NCI-H774 (cell line): ENCODE data around the gene LMO2.

Source experiments
- DNase-seq: peaks from one replicate; lab custom pipeline; 2025; lab: John Stamatoyannopoulos, UW

The LMO2 gene

GRCh38 chr11:33887886-33888285, 4.0 kb downstream of the LMO2 start:
- no peak for DNase-seq

GRCh38 chr11:33885338-33886005, 6.4 kb downstream of the LMO2 start:
- DNase-seq: no peak

- no peak for DNase-seq
These were observed 7.3 kb downstream of the LMO2 start for GRCh38 chr11:33884601-33885000.

GRCh38 chr11:33884035-33884434, 7.8 kb downstream of the LMO2 start:
- DNase-seq: no peak

GRCh38 chr11:33881651-33882503, 10.0 kb downstream of the LMO2 start:
- DNase-seq: no peak

- DNase-seq: no peak
These were observed 10.9 kb downstream of the LMO2 start for GRCh38 chr11:33880979-33881378.

- DNase-seq: no peak
These were observed 12.5 kb downstream of the LMO2 start for GRCh38 chr11:33879375-33879774.

GRCh38 chr11:33877038-33877437, 14.8 kb downstream of the LMO2 start:
- no peak for DNase-seq

- no peak for DNase-seq
These were observed 16.1 kb downstream of the LMO2 start for GRCh38 chr11:33875621-33876294.

GRCh38 chr11:33874910-33875490, 16.9 kb downstream of the LMO2 start:
- DNase-seq: no peak

GRCh38 chr11:33874433-33874832, 17.4 kb downstream of the LMO2 start:
- no peak for DNase-seq

GRCh38 chr11:33869481-33870422, 22.1 kb downstream of the LMO2 start:
- peak; percentile 29 for DNase-seq

GRCh38 chr11:33868647-33869461, 23.0 kb downstream of the LMO2 start:
- no peak for DNase-seq

GRCh38 chr11:33867996-33868646, 23.8 kb downstream of the LMO2 start:
- DNase-seq: no peak

GRCh38 chr11:33867561-33867960, 24.3 kb downstream of the LMO2 start:
- DNase-seq: no peak

GRCh38 chr11:33866936-33867335, 24.9 kb downstream of the LMO2 start:
- DNase-seq: no peak

GRCh38 chr11:33864479-33864878, 27.4 kb downstream of the LMO2 start:
- DNase-seq: no peak

- no peak for DNase-seq
These were observed 28.3 kb downstream of the LMO2 start for GRCh38 chr11:33863418-33864172.

GRCh38 chr11:33861941-33862589, 29.8 kb downstream of the LMO2 start:
- no peak for DNase-seq
